SKM-1 (cell line): ENCODE data around the gene WASHC4.
"Not testable (repeated sequence)": the region's sequence is repeated elsewhere in the genome, so short reads cannot be mapped to it uniquely, and the experiment has no call there.

Experiments
- DNase-seq: peaks from one replicate; lab custom pipeline; 2025; ENCODE audit not compliant: unreplicated experiment; lab: John Stamatoyannopoulos, UW

Gene WASHC4

DNA sequence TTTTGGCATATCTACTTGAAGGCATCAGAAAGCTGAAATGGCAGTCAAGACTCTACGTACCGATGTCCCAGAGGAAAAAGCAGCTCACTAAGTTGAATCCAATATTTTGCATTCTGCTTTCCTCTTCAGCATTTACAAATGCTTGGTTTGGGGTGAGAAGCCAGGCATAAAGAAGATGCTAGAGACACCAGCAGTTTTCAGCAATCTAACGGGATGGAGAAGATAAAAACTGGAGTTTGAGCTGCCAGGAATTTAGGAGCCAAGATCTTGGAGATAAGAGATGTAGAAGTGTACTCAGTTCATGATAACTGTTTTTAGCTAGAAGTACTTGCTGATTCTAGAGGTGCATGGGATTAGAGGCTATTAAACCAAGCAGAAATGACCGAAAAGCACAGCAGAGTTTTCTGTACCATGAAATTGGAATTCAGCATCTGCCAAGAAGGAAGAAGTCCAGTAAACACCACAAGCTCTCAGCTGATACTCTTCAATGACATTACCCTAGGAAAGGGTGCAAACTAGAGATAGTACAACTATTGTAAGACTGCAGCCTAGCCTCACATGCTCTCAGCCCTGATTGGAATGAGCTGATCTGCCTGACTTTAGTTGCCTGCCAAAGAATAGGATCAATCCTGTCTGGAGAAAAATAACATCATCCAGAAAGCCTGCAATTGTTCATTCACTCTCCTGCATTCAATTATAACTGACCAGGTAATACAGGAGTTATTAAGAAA is 15.9 kb upstream of the WASHC4 start:
- no peak for DNase-seq

DNA sequence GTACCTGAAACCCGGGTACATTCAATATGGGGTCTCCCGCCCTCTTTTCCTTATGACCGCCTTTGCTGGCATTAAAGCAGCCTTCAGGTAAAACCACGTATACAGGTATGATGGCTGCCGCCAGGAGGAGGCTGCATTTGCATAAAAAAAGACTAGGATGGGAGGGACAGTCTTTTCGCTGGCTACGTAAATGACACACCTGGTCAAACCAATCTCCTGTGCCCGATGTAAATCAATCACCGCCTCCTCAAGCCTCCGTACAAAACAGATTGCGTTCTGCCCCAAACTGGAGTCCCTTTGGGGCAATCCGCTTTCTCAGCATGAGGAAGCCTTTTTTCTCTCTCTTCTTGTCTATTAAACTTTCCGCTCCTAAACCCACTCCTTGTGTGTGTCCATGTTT is 15.2 kb upstream of the WASHC4 start:
- no peak for DNase-seq

DNA sequence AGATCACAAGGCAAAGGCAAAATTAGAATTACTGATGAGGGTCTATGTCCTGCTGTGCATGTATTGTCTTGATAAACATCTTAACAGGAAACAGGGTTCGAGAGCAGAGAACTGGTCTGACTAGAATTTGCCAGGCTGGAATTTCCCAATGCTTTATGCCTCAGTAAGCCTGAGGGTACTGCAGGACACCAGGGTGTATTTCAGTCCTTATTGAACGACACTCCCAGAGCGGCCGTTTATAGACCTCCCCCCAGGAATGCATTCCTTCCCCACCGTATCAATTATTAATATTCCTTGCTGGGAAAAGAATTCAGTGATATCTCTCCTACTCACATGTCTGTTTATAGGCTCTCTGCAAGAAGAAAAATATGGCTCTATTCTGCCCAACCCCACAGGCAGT is 12.2 kb upstream of the WASHC4 start:
- DNase-seq, result not testable (repeated sequence)

DNA sequence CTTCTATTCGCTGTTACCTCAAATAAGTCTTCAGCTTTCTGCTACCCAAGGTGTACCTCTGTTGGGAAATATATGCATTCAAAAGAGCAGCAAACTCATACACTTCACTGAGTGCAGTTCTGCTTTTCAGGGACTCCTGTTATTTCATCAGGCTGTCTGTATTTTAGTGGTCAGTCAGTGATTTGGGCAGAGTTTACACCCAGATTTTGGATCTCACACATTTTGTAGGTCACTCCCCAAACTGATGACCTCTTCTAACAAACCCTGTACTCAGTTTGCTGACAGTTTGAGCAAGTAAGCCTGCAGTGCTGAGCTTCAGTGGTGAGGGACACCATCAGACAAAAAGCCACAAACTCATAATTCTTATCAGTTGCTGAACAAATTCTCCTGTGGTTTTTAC is 8.2 kb upstream of the WASHC4 start:
- no peak for DNase-seq

DNA sequence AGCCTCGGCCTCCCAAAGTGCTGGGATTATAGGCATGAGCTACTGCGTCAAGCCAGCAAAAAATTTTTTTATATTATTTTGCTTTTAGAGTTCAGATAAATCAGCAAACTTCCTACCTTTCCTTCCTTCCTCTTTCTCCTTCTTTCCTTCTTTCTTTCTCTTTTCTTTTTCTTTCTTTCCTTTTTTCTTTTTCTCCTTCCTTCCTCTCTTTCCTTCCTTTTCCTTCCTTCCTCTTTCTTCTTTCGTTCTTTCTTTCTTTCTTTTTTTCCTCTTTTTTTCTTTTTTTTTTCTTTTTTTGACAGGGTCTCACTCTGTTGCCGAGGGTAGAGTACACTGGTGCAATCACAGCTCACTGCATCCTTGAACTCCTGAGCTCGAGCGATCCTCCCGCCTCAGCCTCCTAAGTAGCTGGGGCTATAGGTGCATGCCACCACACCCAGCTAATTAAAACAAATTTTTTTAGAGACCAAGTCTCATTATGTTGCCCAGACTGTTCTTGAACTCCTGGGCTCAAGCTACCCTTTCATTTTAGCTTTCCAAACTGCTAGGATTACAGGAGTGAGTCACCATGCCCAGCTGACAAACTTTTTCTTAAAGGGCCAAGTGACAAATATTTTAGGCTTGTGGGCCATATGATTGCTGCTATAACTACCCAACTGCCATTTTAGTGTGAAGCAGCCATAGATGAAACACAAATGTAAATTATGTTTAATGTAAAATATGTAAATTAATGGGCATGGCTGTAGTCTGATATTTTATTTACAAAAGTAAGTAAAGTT is 7.1 kb upstream of the WASHC4 start:
- no peak for DNase-seq

DNA sequence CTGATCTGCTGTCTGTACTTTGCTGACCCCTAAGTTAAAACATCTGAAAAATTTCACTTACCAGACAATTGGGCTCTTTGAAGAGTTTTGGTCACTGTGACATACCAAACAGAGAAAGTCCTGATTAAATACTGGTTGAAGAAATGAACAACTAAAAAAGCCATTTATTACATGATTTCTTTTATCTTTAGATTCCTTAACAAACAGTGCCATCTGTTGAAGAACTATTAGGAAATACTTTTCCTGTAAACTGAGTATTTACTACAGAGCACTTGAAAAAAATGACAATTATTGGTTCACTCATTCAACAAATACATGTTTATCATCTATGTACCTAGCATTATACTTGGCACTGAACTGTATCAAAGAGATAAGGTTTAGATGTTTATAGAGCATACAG is 6.5 kb upstream of the WASHC4 start:
- no peak for DNase-seq

DNA sequence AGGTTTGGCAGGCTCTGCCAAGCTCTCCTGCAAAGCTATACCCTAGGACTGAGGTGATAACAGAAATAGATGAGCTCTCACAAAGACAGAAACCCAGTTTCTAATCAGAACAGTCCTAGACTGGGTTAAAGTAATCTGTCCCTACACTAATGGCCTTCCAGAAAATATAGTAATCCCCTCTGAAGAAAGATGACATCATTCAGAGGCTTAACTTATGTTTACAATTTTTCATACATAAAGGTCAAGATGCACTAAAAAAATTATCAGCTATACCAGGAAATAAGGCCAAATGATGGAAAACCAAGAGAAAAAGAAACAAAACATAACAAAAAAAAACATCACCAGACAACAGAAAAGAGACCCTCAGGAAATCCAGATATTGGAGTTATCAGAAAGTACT is 4.9 kb upstream of the WASHC4 start:
- no peak for DNase-seq

DNA sequence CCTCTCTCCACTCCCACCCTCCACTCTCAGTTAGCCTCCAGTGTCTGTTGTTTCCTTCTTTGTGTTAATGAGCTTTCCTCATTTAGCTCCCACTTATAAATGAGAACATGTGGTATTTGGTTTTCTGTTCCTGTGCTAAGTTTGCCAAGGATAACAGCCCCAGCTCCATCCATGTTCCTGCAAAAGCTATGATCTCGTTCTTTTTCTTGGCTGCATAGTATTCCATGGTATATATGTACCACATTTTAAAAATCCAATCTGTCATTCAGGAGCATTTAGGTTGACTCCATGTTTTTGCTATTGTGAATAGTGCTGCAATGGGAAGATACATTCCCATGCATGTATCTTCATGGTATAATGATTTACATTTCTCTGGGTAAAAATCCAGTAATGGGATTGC is 2.8 kb upstream of the WASHC4 start:
- DNase-seq, result no peak

DNA sequence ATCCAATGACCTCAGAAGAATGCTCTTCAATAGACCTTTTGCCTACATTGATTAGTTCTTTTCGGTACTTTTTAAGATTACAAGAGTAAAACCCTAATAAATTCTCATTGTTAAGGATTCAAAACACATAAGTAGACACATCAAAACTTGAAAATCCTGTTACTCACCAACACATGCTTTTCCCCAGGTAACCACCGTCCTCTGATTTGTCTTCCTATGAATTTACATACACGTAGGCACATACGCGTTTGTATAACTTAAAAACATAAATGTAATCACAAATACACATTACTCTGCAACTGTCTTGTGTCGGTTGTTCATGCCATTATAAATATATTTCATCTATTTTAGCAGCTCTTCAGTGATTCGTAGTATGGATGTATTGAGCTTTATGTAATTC is 910 bp upstream of the WASHC4 start:
- no peak for DNase-seq

DNA sequence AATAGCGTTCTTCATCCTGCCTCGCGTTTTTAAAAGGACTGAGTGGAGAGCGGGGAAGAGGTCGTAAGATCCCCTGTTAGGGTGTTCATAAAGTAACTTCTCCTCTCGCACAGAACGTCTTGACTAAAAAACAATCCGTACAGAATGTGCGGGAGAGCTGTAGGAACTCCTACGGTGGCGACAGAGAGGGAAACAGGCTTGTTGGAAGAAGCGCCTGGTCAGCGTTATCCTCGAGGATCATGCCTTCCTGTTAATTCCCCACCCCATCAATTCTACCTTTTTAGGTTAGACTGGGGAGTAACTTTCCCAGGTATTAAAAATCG is 399 bp upstream of the WASHC4 start:
- no peak for DNase-seq

DNA sequence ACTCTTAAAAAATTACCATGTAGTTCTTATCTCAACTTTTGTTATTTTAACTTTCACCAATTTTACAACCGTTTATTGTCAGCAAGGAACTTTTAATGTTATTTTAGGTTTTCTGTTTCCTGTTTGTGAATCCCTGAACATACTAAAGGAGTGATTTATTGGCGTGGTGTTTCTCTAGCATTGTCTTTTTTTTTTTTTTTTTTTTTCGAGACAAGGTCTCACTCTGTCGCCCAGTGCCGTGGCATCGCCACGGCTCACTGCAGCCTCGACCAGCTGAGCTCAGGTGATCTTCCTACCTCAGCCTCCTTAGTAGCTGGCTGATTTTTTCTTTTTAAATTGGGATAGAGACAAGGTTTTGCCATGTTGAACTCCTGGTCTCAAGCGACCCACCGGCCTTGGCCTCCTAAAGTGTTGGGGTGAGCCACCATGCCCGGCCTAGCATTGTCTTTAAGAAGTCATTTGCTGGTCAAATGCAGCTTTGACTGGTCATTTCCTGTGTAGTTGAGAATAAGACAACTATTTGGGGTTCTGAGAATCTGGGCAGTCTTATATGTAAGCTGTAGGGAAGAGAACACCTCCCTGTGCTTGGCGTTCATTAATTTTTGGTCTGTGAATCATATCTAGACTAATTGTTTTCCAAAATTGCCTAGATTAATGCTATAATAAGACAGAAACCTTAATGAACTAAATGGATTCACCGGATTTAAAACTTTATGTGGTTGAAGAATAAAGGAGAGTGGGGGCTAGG is 2.1 kb downstream of the WASHC4 start:
- DNase-seq, result no peak

DNA sequence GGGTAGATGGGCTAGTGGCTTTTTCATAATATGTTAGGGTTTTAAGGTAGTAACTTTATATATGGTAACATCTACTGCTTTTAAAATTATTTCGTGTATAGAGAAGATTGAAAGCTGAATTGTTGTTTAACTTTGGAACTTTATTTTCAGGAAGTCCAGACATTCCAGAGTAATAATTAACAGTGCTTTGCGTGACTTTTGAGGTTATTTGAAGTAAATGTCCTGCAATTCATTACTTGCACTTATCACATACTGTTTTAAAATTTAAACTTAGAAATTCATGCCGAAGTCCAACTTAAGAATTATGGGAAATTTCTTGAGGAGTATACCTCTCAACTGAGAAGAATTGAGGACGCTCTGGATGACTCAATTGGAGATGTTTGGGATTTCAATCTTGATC is 3.3 kb downstream of the WASHC4 start:
- no peak for DNase-seq

DNA sequence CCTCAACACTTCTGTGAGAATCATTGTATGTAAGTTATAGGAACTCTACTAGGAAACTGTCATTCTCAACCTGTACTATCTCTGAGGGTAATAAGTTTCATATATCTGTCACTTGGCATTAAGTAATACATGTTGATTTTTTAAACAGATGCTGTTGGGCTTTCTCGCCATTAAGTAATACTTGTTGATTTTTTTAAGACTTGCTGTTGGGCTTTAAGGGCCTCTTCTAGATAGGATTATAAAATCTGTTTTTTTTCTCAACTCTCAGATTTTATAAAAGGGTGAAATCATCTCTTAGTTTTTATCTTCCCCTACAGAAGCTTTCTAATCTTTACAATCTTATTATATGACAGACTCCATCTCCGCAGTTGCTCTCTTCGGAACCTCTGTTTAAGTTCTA is 5.6 kb downstream of the WASHC4 start:
- DNase-seq, result no peak

DNA sequence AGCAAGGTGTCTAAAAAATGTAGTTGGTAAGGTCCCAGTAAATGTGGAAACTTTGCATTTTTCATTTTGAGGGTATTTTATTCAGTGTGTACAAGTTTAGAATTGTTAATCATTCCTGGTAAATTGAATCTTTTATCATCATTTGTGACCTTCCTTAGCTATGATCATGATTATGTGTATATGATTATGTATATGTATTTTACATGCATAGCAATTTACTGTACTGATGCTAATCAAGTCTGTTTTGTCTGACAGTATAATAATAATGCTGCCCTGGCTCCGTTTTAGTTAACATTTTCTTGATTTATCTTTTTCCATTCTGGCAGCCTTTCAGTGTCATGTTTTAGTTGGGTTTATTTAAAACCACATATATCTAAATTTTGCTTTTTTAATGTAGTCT is 9.4 kb downstream of the WASHC4 start:
- DNase-seq, result no peak

DNA sequence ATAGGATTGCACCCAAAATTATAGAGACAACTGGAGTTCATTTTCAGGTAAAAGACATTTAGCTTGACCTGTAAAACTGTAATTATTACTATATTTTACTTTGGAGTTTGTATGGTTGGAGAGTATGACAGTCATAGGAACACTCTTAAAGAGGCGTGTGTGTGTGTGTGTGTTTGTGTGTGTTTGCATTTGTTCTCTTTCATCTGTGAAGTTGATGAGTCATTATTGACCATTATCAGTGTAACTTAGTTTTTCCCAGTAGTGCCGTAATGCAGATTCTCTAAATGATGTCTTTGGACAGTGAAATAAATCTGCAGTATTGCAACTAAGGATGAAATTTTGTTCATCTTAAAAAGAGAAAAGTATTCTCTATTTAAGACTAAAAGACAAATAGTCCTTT is 13.0 kb downstream of the WASHC4 start:
- DNase-seq, result no peak

DNA sequence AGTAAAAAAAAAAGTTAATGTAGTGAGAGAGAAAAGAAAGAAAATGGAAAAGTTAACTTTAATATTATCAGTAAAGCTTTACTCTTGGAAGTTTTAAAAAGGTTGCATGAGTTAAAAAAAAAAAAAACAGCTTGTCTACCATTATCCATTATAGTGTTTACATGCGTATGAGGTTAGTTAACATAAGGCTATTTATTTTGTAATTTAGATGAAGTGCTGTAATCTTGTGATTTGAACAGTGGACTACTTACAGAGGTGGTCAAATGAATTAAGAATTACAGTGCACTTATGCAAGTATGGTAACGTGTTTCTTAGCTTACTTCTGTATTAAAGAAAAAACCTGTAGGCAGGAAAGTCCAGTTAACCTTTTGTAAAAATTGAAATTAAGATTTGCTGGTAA is 30.7 kb downstream of the WASHC4 start:
- DNase-seq, result no peak

DNA sequence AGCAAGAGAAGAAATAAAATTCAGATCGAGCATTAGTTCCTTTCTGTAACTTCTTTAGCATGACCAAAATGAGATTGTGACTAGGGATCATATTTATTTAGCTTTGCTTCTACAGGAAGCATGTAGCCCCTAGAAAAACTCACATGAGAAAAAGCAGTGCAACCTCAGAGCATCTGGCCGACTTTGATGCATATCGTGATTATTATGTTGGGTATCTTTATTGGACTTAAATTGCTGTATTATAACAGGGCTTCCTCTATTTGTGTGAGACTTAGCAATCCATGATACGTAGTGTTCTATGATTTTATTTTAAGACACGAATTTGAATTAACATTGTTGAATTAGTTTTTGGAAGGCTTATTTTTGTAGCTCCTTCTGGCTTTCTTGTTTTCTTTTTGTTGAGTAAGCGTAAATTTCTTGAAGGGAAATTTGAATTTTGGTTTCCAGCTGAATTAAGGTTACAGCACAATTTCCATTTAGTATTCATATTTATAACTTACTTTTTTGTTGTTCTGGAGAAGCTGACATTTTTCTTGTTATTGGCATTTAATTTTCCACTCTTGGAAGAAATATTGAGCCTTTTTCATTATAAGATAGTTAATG is 33.9 kb downstream of the WASHC4 start:
- no peak for DNase-seq

DNA sequence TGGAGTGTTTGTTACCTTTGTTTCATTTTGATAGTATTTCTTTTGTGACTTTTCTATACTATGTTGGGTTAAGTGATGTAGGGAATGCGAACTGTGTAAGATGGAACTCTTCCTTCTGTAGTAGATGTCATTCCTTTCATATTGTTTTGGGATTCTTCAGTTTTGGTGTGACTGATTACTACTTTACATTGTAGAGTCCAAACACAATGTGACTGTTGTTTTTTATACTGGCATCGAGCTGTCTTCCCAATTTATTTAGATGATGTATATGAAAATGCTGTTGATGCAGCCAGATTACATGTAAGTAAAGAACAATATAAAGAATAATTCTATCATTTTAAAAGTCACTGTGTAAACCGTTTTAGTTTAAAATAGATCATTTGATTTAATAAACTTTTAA is 34.7 kb downstream of the WASHC4 start:
- no peak for DNase-seq

DNA sequence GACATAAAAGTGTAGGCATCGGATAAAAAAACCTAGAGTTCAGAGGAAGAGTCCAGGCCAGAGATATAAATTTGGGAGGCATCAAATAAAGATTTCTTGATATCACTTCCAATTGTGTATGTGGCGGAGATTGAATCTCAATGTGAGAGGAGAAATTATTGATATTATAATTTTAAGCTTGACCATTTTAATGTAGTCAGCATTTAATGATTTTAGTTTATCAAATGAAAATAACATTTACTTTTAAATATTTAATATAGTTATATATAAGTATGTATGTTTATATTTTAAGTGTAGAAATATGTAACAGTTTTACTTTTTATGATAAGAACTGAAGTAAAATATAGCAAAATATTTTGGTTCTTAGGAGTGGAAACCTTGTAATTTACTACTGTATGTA is 48.7 kb downstream of the WASHC4 start:
- DNase-seq, result no peak

DNA sequence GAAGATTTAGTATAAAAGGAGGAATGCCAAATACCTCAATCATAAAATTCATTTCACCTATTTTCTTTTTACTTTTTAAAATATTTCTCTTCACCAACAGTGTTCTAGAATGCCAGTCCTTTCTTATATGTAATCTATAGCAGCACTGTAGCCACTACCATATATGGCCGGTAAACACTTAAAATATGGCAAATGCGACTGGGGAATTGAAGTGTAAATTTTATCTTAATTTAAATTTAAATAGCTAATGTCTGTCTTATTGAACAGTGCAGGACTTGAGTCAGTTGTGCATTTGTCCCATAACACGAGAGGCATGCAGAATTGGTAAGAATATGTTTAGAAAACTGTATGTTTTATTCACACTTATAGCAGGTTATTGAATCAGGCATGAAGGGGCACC is 50.1 kb downstream of the WASHC4 start:
- DNase-seq, result no peak

DNA sequence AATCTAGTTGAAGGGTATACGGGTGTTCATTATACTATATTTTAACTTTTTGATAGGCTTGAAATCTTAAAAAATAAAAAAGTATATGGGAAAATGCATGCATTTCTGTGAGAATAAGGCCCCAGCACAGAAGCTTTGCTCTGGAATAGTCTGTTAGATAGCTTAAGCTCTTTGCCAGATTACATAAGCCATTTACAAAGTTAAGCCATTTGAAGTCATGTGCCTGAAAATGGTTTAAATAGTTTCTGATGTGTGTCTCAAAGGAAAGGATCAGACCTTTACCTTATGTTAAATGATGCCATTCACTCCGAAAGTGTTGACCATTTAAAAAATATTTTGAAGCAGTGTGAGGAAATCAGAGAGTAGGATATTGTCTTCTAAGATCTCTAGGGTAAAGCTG is 51.3 kb downstream of the WASHC4 start:
- DNase-seq, result no peak

DNA sequence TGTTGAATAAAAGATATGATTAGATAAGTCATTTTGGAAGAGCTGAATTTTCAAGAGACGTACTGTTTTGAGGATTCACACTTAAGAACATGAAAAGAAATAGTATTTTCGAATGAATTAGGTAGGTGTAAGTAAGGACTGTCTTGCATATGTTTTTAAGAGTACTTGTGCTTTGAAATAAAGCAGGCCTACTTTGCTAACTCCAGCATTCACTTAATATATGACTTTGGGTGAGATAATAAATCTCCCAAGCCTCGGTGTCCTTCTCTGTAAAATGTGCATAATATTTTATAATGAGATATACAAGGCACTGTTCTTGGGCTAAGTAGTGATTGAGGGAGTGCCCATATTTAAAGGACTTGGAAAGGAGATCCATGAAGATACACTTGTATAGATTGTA is 54.6 kb downstream of the WASHC4 start:
- no peak for DNase-seq
